Daoy (cell line): Measurements from ENCODE around the gene CYSLTR1. TPM values are rescaled to one million over a fixed set of nuclear protein-coding genes. Genes with fewer than 3 reads are reported as not detected.
"Not testable (repeated sequence)": the region's sequence is repeated elsewhere in the genome, so short reads cannot be mapped to it uniquely, and the experiment has no call there.

Experiments
- DNase-seq: peaks from one replicate; pipeline ENCODE4 v3.0.0-alpha.2; 2015; ENCODE audit warnings: low read depth
- total RNA-seq: library from RNA; depleted of rRNA; stranded (reverse); fragments of >200 nt; shearing (Covaris generic); gene quantifications from 2 replicates; pipeline ENCODE4 v1.2.3, GENCODE V29; 2014; rRNA removed

The CYSLTR1 gene, protein sequence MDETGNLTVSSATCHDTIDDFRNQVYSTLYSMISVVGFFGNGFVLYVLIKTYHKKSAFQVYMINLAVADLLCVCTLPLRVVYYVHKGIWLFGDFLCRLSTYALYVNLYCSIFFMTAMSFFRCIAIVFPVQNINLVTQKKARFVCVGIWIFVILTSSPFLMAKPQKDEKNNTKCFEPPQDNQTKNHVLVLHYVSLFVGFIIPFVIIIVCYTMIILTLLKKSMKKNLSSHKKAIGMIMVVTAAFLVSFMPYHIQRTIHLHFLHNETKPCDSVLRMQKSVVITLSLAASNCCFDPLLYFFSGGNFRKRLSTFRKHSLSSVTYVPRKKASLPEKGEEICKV
- not detected in 2 replicates for total RNA-seq

DNA sequence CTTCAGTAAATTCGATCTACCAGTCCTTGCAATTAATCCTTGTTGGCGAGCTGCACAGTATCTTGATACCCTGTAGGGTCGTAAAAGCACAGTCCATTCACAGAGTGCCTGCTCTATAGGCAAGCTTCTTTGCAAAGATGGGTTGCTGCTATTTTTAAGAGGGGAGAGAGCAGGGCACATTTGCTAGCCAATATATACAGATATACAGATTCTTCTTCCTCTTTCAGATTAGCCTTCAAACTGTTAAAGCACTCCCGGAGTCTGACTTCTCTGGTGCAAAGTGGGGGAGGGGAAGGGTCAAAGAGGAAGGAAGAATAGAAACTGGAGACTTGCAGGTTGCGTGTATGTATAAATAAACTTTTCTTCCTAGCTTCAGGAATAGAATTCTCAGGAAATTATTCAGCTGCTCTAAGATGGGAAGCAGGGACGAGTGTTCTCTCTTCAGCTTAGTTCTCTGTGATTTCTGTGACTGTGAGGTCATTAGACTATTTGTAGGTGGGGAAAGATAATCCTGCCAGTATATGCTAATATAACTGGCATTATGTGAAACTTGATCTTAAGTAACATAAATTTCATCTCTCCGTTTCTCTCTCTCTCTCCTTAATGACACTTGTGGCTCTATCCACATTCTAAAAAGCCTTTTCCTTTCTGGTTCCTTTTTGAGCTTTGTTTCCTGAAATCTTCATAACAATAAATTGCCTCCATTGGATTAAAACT is at the start of gene CYSLTR1:
TSS of gene CYSLTR1 (minus strand) at position 242 of the 717 bp plus-strand sequence. CDS start 53,865 bp downstream, outside the sequence.
- DNase-seq: no peak

DNA sequence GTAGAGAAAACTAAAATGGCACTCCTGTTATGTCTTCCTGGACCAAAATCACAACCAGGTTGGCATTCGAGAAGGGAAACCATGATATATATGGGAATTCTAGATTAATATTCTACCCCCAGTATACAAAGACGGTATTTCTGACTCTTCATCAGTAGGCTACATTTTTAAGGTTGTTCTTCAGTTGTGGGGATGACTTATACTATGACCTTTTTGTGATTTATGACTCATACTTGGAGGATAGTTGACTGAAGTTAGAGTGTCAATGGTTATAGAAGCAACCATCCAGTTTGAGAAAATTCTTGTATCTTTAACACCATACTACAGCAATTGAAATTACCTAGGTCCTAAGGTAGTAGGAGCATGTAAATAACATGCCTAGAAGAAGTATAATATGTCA is 49.8 kb upstream of the CYSLTR1 start:
- DNase-seq: no peak

DNA sequence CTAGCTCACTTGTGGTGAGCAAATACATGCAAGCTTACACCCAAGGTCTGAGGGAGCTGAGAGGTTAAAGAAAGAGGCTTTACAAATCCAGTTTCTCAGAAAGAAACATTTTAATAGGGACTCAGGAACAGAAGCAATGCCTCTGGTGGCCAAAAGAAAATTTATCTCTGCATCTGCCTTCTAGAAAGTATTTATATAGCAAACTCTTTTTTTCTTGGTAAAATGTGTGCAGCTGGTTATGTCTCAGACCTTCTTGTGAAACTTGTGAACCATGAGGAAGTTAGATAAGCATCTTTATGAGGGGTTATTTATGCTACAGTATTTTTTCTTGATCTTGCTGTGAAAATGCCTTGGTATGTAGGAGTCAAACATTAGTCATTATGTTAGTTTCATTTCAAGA is 48.5 kb upstream of the CYSLTR1 start:
- DNase-seq: no peak

DNA sequence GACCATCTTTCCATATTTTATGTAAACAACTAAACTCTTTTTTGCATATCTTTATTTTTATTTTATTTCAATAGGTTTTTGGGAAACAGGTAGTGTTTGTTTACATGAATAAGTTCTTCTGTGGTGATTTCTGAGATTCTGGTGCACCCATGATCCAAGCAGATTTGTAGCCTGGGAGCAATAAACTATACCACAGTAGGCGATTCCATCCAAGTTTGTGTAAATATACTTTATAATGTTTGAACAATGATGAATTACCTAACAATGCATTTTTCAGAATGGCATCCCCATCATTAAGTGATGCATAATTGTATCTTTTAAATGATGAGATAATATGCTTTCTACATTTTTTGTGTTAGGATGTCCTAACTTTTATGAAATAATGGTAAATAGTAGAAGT is 39.2 kb upstream of the CYSLTR1 start:
- no peak for DNase-seq

DNA sequence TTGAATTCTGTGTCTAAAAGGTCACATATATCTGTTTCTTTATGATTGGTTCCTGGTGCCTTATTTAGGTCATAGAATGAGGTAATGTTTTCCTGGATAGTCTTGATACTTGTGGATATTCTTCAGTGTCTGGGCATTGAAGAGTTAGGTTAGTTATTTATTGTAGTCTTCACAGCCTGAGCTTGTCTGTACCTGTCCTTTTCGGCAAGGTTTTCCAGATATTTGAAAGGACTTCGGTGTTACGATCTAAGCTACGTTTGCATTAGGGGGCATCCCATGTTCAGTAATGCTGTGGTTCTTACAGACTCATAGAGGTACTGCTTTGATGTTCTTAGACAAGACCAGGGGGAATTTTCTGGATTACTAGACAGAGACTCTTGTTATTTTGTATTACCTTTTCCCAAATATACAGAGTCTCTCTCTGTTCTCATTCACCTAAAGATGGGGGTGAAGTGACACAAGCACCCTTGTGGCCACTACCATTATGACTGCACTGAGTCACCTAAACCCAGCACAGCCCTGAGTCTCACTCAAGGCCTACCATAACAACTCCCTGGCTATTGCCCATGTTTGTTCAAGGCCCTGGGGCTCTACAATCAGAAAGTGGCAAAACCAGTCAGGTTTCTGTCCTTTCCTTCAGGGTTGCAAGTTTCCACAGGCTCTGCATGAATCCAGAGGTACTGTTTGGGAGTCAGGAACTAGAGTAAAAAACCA is 30.1 kb upstream of the CYSLTR1 start:
- DNase-seq: no peak

DNA sequence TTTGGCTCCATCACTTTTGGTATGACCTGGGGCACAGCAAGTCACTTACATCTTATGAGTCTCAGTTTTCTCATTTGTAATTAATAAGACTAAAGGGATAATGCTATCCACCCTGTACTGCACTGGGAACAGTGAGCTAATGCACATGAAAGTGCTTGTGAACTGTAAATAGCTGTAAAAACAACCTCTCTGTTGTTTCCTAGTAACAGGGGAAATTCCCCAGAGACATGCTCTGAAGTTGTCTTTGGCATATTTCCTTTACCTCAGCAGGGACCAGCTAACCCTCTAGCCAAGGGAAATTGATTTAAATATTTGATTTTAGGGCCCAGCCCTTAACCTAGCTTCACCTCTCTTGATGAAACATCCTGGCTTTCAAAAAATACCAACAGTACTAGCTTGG is 6.1 kb upstream of the CYSLTR1 start:
- DNase-seq: no peak

DNA sequence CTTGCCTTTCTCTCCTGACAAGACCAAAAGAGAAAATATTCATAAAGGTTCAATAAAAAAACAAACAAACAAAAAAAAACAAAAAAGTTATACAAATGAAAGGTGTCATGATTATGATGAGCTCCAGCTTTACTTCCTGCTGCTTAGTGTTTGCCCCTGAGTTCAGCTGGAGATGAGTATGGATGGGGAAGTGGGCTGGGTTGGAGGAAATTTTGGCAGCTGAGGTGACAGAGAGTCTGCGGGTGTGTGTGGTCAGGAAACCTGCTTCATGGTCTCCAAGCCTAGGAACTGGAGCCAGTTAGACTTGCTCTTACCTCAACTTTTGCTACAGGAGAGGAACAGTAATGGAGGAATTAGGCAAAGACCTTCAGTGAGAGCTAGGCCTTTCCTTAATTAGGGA is 4.3 kb upstream of the CYSLTR1 start:
- no peak for DNase-seq

DNA sequence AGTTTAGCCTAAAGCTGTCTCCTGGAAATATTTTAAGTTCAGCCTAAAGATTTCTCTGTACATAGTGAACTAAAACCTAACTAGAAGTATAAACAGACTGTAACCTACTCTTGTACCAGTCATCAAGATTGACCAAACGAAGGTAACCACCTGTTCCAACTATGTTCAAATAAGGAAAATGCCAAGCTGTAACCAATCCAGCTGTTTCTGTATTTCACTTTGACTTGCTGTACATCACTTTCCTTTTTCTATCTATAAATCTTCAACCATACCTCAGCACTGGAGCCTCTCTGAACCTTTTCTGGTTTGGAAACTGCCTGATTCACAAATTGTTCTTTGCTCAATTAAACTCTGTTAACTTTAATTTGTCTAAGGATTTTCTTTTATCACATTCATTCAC is 3.1 kb upstream of the CYSLTR1 start:
- DNase-seq: no peak

DNA sequence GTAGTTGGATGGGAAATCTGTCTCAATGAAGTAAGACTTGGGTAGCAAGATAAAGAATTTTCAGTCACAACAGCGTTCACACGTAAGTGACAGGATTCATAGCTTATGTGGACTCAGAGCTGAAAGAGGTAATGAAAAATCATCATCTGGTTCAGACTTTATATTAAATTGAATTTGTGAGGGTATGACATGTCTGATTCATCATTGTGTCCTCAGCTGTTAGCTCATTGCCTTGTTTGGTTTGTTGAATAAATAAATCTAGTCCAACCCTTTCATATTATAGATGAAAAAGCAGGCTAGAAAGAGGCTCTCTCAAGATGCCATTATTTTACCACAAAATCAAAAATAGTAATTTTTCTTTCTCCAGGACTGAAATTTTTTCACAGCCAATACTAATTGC is 2.7 kb upstream of the CYSLTR1 start:
- no peak for DNase-seq

DNA sequence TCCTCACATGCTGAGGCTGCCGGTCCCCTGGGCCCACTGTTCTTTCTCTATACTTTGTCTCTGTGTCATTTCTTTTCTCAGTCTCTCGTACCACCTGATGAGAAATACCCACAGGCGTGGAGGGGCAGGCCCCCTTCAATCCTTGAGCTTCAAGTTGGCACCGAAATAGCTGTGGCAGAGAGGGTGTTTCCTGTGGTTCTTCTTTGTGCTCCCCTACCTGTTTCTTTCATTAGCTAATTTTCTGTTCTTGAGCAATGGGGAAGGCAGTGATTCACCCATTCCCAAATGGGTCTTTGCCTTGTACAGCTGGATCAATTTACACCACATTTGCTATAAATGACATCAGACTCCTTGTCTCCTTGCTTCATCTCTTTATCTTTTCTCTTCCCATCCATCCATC is 2.1 kb upstream of the CYSLTR1 start:
- DNase-seq: no peak

DNA sequence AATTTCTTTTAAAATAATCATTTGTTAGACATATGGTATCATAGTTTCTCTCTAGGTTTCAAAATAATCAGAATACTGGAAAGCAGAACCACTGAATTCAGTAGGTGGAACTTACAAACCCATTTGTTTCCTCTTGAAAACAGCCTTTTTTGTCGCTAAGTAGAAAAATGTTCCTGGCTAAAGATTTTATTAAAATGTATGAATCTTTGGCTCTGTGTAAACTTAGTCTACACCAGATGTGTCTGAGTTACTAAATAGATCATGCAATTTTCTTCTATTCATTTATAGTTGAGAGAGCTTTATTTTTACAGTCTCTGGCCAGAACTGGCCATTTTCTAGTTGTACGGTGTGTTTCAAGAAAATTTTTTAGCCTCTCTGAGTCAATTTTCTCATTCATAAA is 1.0 kb downstream of the CYSLTR1 start:
- DNase-seq: no peak

DNA sequence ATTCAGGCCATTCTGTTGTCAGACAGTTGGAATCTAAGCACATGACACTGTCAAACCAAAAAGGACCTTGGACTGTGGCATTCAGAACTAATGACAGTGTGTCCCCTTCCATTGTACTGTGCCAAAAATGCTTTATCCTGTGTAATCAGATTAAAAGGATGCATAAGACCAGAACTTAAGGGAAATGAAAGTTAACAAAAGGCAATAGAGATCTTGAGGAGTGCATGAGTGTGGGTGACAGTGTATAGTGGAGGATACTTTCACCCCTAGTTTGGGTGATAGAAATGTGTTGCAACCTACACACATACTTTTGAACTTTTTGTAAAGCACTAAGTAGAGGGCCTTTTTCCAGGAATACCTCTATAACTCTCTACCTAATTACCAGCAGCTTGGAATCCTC is 4.5 kb downstream of the CYSLTR1 start:
- DNase-seq: no peak

DNA sequence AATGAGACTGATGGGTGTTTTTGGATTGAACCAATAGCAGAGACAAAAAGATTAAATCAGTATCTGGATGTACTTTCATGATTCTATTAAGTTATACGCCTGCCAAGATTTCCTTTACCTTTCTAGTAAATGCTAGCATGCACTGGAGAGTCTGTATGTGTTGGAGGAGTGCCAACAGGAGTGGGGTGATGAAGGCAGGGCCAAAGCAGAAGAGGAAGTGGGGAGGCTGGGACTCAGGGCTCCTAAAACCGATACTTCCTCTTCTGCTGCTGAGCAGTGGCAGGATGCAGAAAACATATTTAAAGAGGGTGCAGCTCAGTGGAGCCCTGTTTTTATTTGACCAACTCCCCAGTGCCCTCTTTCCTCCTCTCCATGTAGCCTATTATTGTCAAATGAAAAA is 5.6 kb downstream of the CYSLTR1 start:
- no peak for DNase-seq

DNA sequence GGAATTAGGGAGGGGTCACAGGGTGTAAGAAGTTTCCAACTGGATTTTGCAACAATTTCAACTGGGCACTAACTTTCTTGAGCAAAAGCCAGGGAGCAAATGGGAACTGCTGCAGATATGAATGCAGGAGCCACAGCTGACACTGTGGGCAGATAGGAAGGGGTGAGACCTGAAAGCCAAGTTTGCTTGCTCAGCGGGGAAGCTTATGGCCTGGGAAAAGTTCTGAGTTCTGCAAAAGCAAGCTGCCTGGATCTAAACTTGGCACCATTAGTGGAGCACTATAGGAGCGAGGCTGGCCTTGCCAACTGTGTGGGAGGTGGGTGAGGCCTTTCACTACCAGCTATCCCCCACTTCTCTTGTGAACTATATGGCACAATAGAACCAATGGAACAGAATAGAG is 11.1 kb downstream of the CYSLTR1 start:
- no peak for DNase-seq

DNA sequence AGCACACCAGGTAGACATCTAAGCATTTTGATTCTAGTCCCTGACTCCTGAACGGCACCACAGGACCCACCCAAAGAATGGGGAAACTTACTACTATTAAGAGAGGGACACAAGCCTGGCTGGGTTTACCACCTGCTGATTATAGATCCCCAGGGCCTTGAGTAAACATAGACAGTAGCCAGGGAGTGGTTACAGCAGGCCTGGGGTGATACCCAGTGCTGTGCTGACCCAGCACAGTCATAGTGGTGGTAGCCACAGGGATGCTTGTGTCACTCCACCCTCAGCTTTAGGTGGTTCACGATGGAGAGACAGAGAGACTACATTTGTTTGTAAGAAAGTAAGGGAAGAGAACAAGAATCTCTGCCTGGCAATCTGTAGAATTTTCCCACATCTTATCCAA is 11.7 kb downstream of the CYSLTR1 start:
- DNase-seq: no peak

DNA sequence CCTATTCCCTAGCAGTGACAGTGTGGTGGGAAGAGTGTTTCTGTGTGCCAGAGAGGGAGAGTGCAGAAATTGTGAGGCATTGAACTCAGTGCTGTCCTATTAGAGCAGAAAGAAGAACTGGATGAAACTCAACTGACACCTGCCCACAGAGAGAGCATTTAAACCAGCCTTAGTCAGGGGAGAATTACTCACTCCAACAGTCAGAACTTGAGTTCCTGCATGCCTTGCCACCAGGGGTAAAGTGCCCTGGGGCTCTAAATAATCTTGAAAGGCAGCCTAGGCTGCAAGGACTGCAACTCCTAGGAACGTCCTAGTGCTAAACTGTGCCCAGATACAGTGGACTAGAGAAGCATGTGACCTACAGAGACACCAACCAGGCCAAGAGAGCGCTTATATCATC is 12.8 kb downstream of the CYSLTR1 start:
- no peak for DNase-seq

DNA sequence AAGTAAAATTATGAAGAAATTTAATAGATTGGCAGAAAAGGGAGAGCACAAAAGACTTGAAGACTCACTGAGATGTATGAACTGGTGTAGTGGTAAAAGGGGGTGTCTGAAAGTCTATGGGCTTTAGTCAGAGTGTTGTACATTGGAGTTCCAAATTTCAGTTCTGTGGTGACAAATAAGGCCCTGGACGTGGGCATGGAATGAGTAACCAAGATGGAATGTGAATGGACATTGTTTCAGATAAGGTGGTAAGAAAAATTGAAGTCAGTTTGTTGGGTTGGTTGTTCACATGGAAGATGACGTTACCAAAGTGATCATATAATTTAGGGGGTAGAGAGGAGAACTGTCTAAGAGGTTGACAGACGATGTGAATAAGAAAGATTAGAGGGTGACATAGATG is 13.9 kb downstream of the CYSLTR1 start:
- DNase-seq: no peak

DNA sequence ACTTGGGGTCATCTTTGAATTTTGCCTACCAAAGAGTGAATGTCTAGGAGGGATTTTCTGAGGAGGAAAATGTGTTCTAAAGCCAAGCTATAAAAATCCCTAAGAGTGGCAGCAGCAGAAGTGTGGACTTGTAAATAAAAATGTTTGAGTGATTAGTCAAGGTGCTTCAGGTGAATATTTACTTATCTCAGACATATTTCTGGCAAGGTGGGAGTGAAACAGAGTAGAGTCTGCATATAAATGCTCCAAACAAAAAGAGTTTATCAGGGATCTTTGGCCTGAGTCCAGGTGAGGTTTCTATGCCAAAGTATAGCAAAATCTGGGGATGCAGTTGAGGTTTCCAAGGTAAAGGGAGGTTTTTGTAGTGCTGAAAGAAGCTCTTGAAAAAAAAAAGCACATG is 19.7 kb downstream of the CYSLTR1 start:
- DNase-seq: no peak

DNA sequence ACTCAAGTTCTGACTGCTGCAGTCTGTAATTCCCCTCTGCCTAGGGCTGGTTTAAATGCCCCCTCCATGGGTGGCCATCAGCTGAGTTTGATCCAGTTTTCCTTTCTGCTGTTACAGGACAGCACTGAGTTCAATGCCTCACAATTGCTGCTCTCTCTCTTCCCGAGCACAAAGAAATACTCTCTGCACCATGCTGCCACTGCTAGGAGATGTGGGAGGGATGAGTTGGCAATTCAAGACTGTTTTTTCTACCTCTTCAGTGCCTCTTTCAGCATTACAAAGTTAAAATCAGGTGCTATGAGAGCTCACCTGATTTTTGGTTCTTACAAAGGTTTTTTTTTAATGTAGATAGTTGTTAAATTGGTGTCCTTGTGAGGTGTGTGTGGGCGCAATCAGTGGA is 24.3 kb downstream of the CYSLTR1 start:
- DNase-seq: no peak

DNA sequence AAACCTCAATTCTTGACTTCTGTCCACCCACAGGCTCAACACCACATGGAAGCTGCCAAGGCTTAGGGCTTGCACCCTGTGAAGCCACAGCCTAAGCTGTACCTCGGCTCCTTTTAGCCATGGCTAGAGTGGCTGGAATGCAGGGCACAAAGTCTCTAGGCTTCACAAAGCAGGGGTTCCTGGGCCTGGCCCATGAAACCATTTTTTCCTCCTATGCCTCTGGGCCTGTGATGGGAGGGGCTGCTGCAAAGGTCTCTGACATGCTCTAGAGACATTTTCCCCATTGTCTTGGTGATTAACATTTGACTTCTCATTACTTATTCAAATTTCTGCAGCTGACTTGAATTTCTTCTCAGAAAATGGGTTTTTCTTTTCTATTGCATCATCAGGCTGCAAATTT is 26.5 kb downstream of the CYSLTR1 start:
- DNase-seq: not testable (repeated sequence)

DNA sequence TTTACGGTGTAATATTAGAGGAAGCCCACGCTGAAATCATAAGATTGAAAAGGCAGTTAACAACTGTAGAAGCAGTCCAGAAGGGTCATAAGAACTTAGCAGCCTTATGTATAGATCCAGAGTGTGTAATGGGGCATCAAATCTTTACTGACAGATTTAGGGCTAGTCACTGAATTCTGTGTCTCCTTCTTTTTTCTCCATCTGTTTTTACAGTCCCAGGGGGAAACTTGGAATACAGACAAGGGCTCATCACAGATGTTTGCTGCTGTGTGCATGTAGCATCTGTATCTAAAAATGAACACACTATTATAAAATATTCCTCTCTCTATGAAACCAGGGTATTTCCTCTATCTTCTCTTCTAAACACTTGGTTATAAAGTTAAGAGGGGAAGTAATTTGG is 43.9 kb downstream of the CYSLTR1 start:
- DNase-seq: no peak

DNA sequence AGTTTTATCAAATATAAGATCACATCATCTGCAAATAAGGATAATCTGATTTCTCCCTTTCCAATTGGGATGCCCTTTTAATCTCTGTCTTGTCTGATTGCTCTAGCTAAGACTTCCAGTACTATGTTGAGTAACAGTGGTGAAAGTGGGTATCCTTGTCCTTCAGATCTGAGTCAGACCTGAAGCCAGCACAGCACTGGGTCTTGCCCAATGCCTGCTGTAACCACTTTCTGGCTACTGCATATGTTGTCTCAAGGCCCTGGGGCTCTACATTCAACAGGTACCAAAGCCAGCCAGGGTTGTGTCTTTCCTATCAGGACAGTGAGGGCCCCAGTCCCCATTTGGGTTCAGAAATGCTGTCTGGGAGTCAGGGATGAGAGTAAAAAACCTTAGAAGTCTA is 90.3 kb downstream of the CYSLTR1 start:
- DNase-seq: no peak

DNA sequence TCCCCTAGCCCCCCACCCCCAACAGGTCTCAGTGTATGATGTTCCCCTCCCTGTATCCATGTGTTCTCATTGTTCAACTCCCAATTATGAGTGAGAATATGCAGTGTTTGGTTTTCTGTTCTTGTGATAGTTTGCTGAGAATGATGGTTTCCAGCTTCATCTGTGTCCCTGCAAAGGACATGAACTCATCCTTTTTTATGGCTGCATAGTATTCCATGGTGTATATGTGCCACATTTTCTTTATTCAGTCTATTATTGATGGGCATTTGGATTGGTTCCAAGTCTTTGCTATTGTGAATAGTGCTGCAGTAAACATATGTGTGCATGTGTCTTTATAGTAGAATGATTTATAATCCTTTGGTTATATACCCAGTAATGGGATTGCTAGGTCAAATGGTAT is 101.4 kb downstream of the CYSLTR1 start:
- not testable (repeated sequence) for DNase-seq
